ENCODE results near the gene WDR55.
"Not testable (repeated sequence)": the region's sequence is repeated elsewhere in the genome, so short reads cannot be mapped to it uniquely, and the experiment has no call there.

The WDR55 gene

GRCh38 chr5:140664030-140664358 lies 710 bp upstream of the WDR55 start:
- peaks cover 32% of the 10 kb centered on the region for H3K36me3 ChIP-seq (ENCODE audit: control insufficient read depth, insufficient read depth, low read length)
- H3K9me3 ChIP-seq (ENCODE audit: control insufficient read depth, insufficient read depth, low read length) = no peaks in the 10 kb centered on the region
- H3K4me1 ChIP-seq (ENCODE audit: control insufficient read depth, insufficient read depth, low read length) = no peaks in the 10 kb centered on the region
- H3K27me3 ChIP-seq (ENCODE audit: control insufficient read depth, insufficient read depth, low read length) = no peaks in the 10 kb centered on the region
- H3K9ac ChIP-seq (ENCODE audit: low read depth, low read length) = peak overlapping the region; percentile 79
- peak overlapping the region; percentile 84 for H3K4me3 ChIP-seq (ENCODE audit: low read depth, low read length)

DNA sequence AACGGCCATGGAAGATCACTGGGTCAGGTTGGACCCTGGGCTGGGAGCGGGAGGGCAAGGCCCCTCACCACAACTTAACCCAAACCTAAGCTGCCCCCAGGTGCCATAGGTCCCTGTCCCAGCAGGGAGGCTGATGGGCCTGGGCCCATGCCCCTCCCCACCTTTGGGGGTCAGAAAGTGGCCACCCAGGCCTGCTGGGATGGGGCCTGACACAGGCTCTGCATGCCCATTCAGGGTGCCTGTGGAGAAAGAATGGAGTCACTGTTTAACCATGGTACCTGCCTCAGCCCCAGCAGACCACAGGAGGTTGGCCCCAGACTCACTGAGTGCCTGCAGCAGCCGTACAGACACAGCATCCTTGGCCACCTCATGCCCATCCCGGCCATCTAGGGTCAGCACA lies 6.3 kb downstream of the WDR55 start:
- not testable (repeated sequence) for H3K27me3 ChIP-seq (ENCODE audit: control insufficient read depth, insufficient read depth, low read length); H3K9me3 ChIP-seq (ENCODE audit: control insufficient read depth, insufficient read depth, low read length); H3K9ac ChIP-seq (ENCODE audit: low read depth, low read length); H3K4me3 ChIP-seq (ENCODE audit: low read depth, low read length); H3K4me1 ChIP-seq (ENCODE audit: control insufficient read depth, insufficient read depth, low read length)
- H3K36me3 ChIP-seq (ENCODE audit: control insufficient read depth, insufficient read depth, low read length) = peaks cover 47% of the 10 kb centered on the region

- Histone ChIP-seq H3K9ac (ENCODE audit: low read depth, low read length) (no peak overlapping the region), H3K36me3 (ENCODE audit: control insufficient read depth, insufficient read depth, low read length) (peaks cover 52% of the 10 kb centered on the region), H3K4me1 (ENCODE audit: control insufficient read depth, insufficient read depth, low read length) (peaks cover 4% of the 10 kb centered on the region), H3K4me3 (ENCODE audit: low read depth, low read length) (no peak overlapping the region), H3K9me3 (ENCODE audit: control insufficient read depth, insufficient read depth, low read length) (no peaks in the 10 kb centered on the region), H3K27me3 (ENCODE audit: control insufficient read depth, insufficient read depth, low read length) (no peaks in the 10 kb centered on the region)
These were observed 6.9 kb downstream of the WDR55 start for GRCh38 chr5:140671472-140672125.

DNA sequence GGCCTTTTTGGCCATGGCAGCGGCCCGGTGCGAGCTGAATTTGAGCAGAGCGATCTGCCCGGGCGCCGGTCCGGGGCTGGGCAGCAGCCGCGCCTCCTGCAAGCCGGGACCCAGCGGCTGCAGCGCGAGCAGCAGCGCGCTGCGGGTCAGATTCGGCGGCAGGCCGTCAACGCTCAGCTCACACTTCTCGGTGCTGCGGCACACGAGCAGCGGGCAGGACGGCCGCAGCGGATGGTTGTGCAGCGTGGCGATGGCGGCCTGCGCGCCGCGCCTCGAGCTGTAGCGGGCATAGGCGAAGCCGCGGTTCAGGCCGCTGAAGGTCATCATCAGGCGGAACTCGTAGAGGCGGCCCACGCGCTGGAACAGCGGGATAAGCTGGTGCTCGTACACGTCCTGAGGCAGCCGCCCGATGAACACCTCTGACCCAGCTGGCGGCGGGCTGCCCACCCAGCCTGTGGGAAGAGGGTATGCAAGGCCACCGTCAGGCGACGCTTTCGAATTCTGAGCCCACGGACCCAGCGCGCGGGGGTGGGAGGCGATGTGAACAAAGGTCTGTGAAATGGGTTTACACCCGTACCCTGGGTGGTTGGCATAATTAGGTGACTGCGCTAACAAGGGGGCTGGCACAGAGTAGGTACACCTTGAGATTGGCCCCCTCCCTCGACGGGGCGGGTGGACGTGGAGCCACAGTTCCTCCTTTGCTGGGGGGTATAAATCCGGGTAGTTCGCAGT lies 7.9 kb downstream of the WDR55 start:
- Histone ChIP-seq H3K9ac (ENCODE audit: low read depth, low read length) (peak overlapping the region; percentile 37), H3K27me3 (ENCODE audit: control insufficient read depth, insufficient read depth, low read length) (no peaks in the 10 kb centered on the region), H3K36me3 (ENCODE audit: control insufficient read depth, insufficient read depth, low read length) (peaks cover 54% of the 10 kb centered on the region), H3K9me3 (ENCODE audit: control insufficient read depth, insufficient read depth, low read length) (no peaks in the 10 kb centered on the region), H3K4me1 (ENCODE audit: control insufficient read depth, insufficient read depth, low read length) (peaks cover 4% of the 10 kb centered on the region), H3K4me3 (ENCODE audit: low read depth, low read length) (peak overlapping the region; percentile 26)

GRCh38 chr5:140673187-140673976 lies 8.7 kb downstream of the WDR55 start, which contains the start of gene DND1:
Gene DND1 (minus strand): TSS chr5:140673576. CDS start chr5:140673542, 34 bp downstream.
- peak within 1 kb of the TSS; percentile 26 for H3K4me3 ChIP-seq (ENCODE audit: low read depth, low read length)
- peaks cover 4% of the 10 kb centered on the region for H3K4me1 ChIP-seq (ENCODE audit: control insufficient read depth, insufficient read depth, low read length)
- H3K9ac ChIP-seq (ENCODE audit: low read depth, low read length) = peak within 1 kb of the TSS; percentile 37
- peaks cover 50% of the 10 kb centered on the region for H3K36me3 ChIP-seq (ENCODE audit: control insufficient read depth, insufficient read depth, low read length)
- no peaks in the 10 kb centered on the region for H3K9me3 ChIP-seq (ENCODE audit: control insufficient read depth, insufficient read depth, low read length)
- no peaks in the 10 kb centered on the region for H3K27me3 ChIP-seq (ENCODE audit: control insufficient read depth, insufficient read depth, low read length)

GRCh38 chr5:140674211-140674610 lies 9.5 kb downstream of the WDR55 start:
- no peaks in the 10 kb centered on the region for H3K9me3 ChIP-seq (ENCODE audit: control insufficient read depth, insufficient read depth, low read length)
- H3K4me1 ChIP-seq (ENCODE audit: control insufficient read depth, insufficient read depth, low read length) = peaks cover 4% of the 10 kb centered on the region
- H3K9ac ChIP-seq (ENCODE audit: low read depth, low read length) = no peak overlapping the region
- peaks cover 42% of the 10 kb centered on the region for H3K36me3 ChIP-seq (ENCODE audit: control insufficient read depth, insufficient read depth, low read length)
- no peak overlapping the region for H3K4me3 ChIP-seq (ENCODE audit: low read depth, low read length)
- no peaks in the 10 kb centered on the region for H3K27me3 ChIP-seq (ENCODE audit: control insufficient read depth, insufficient read depth, low read length)

GRCh38 chr5:140674629-140675028 lies 9.9 kb downstream of the WDR55 start:
- peaks cover 4% of the 10 kb centered on the region for H3K4me1 ChIP-seq (ENCODE audit: control insufficient read depth, insufficient read depth, low read length)
- H3K36me3 ChIP-seq (ENCODE audit: control insufficient read depth, insufficient read depth, low read length) = peaks cover 37% of the 10 kb centered on the region
- no peak overlapping the region for H3K4me3 ChIP-seq (ENCODE audit: low read depth, low read length)
- H3K27me3 ChIP-seq (ENCODE audit: control insufficient read depth, insufficient read depth, low read length) = no peaks in the 10 kb centered on the region
- H3K9ac ChIP-seq (ENCODE audit: low read depth, low read length) = no peak overlapping the region
- H3K9me3 ChIP-seq (ENCODE audit: control insufficient read depth, insufficient read depth, low read length) = no peaks in the 10 kb centered on the region

GRCh38 chr5:140677947-140678346 lies 13.2 kb downstream of the WDR55 start:
- Histone ChIP-seq H3K36me3 (ENCODE audit: control insufficient read depth, insufficient read depth, low read length) (peaks cover 34% of the 10 kb centered on the region), H3K27me3 (ENCODE audit: control insufficient read depth, insufficient read depth, low read length) (no peaks in the 10 kb centered on the region), H3K4me3 (ENCODE audit: low read depth, low read length) (no peak overlapping the region), H3K9ac (ENCODE audit: low read depth, low read length) (no peak overlapping the region), H3K9me3 (ENCODE audit: control insufficient read depth, insufficient read depth, low read length) (no peaks in the 10 kb centered on the region), H3K4me1 (ENCODE audit: control insufficient read depth, insufficient read depth, low read length) (no peaks in the 10 kb centered on the region)

GRCh38 chr5:140678993-140679392 lies 14.3 kb downstream of the WDR55 start:
- Histone ChIP-seq H3K27me3 (ENCODE audit: control insufficient read depth, insufficient read depth, low read length) (no peaks in the 10 kb centered on the region), H3K36me3 (ENCODE audit: control insufficient read depth, insufficient read depth, low read length) (peaks cover 29% of the 10 kb centered on the region), H3K4me1 (ENCODE audit: control insufficient read depth, insufficient read depth, low read length) (no peaks in the 10 kb centered on the region), H3K9me3 (ENCODE audit: control insufficient read depth, insufficient read depth, low read length) (no peaks in the 10 kb centered on the region), H3K4me3 (ENCODE audit: low read depth, low read length) (no peak overlapping the region), H3K9ac (ENCODE audit: low read depth, low read length) (no peak overlapping the region)

DNA sequence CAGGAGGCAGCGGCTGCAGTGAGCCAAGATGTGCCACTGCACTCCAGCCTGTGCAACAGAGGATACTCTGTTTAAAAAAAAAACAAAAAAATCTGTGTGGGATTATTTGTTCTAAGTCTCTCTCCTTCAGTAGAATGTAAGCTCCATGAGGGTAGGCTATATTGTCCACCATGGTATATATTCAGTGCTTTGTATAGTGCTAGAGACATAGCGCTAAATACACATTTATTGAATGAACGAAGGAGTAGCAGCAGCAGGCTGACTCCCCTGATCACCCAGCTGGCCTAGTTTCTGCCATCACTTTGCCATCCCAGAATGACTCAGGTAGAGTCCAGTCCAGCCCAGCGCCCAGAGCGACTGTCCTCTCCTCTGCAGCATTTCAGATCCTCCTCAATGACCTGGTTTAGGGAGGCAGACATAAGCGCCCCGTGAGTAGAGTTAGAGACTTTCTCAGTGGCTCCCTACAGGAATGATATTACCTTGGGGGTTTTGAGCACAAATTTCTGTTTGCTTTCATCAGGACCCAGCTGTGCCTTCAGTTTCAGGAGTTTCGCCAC lies 25.8 kb downstream of the WDR55 start:
- peak overlapping the region; percentile 91 for H3K9ac ChIP-seq (ENCODE audit: low read depth, low read length)
- H3K9me3 ChIP-seq (ENCODE audit: control insufficient read depth, insufficient read depth, low read length) = no peaks in the 10 kb centered on the region
- H3K27me3 ChIP-seq (ENCODE audit: control insufficient read depth, insufficient read depth, low read length) = no peaks in the 10 kb centered on the region
- H3K4me3 ChIP-seq (ENCODE audit: low read depth, low read length) = peak overlapping the region; percentile 100
- no peaks in the 10 kb centered on the region for H3K4me1 ChIP-seq (ENCODE audit: control insufficient read depth, insufficient read depth, low read length)
- H3K36me3 ChIP-seq (ENCODE audit: control insufficient read depth, insufficient read depth, low read length) = peaks cover 10% of the 10 kb centered on the region

DNA sequence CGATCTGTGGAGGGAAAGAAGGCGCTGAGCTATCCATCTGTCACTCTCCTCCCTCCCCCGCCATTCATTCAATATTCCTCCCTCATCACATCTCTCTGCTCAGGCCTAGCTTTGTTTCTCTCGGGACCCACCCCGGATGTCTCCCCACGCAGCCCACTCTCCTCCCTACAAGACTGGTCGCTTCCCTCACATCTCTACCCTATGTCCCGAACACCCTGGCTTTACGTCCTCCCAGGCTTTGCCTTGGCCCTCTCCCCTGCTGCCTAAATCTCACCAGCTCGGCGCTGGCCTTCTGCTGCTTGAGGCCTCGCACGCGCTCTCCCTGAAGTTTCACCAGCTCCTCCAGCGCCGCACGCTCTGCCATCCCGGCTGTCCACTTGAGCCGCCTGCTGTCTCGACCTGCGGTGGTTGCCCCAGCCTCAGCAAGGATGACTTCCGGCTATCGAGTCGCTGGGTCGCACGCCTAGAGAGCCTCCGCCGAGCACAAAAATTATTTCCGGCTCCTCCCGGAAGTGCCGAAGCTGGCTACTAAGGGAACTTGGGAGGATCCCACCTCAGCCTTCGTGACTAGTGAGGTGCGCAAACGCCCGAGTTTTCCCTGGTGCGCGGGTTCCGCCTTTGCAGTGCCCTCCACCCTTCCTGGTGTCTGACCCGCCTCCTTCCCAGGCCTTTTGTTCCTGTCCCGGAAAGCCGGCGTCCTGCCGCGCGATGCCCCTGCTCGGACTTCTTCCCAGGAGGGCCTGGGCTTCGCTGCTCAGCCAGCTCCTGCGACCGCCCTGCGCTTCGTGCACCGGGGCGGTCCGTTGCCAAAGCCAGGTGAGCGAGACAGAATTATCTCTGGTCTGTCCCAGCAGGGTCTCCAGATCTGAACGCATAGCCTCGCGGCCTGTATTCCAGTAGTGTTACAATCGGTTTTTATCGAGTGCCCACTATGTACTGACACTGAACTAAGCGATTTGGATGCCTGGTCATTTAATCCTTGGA lies 26.5 kb downstream of the WDR55 start, which contains the start of the genes HARS1 and HARS2:
TSS of gene HARS1 (minus strand) at position 430 of the 984 bp plus-strand sequence. CDS start at position 364, 66 bp downstream.
TSS of gene HARS2 (plus strand) at position 515 of the 984 bp plus-strand sequence. CDS start at position 709, 194 bp downstream.
- Histone ChIP-seq H3K9ac (ENCODE audit: low read depth, low read length) (peak within 1 kb of the TSS; percentile 91), H3K4me3 (ENCODE audit: low read depth, low read length) (peak within 1 kb of the TSS; percentile 100), H3K4me1 (ENCODE audit: control insufficient read depth, insufficient read depth, low read length) (no peaks in the 10 kb centered on the region), H3K27me3 (ENCODE audit: control insufficient read depth, insufficient read depth, low read length) (no peaks in the 10 kb centered on the region), H3K36me3 (ENCODE audit: control insufficient read depth, insufficient read depth, low read length) (peaks cover 18% of the 10 kb centered on the region), H3K9me3 (ENCODE audit: control insufficient read depth, insufficient read depth, low read length) (no peaks in the 10 kb centered on the region)
